NOMO-1 (cell line): Measurements from ENCODE around the gene FCAMR.

Source experiments
- DNase-seq, 2 experiments: peaks; one replicate each; lab custom pipeline; 2025; ENCODE audit not compliant: unreplicated experiment in 2 of 2; lab: John Stamatoyannopoulos, UW

The FCAMR gene

GRCh38 chr1:206960676-206961386, 9.4 kb downstream of the FCAMR start:
- no peak for DNase-seq

GRCh38 chr1:206958144-206958543, 12.1 kb downstream of the FCAMR start:
- DNase-seq, result no peak

GRCh38 chr1:206957639-206958038, 12.6 kb downstream of the FCAMR start:
- no peak for DNase-seq

- DNase-seq, result no peak
Measured at GRCh38 chr1:206955476-206956451, 14.5 kb downstream of the FCAMR start.

- DNase-seq, result no peak
Measured at GRCh38 chr1:206954459-206955342, 15.6 kb downstream of the FCAMR start.

- DNase-seq, result no peak
Measured at GRCh38 chr1:206953626-206954025, 16.6 kb downstream of the FCAMR start.

- DNase-seq, result no peak
Measured at GRCh38 chr1:206953126-206953525, 17.1 kb downstream of the FCAMR start.

- DNase-seq, result peak; percentile 84 to 96
Measured at GRCh38 chr1:206952171-206952570, 18.1 kb downstream of the FCAMR start.

GRCh38 chr1:206951318-206952100, 18.8 kb downstream of the FCAMR start:
- DNase-seq, result peak in 1 of 2 experiments; percentile 17

GRCh38 chr1:206949641-206950040, 20.6 kb downstream of the FCAMR start:
- no peak for DNase-seq

- DNase-seq, result peak; percentile 22 to 37
Measured at GRCh38 chr1:206949208-206949607, 21.1 kb downstream of the FCAMR start.

GRCh38 chr1:206947255-206947654, 23.0 kb downstream of the FCAMR start:
- peak in 1 of 2 experiments; percentile 18 for DNase-seq

GRCh38 chr1:206946261-206946660, 24.0 kb downstream of the FCAMR start, which contains the start of gene PIGR:
PIGR (minus strand) TSS chr1:206946466; CDS start chr1:206940531, 5,935 bp downstream.
- no peak for DNase-seq

GRCh38 chr1:206945779-206946178, 24.5 kb downstream of the FCAMR start:
- no peak for DNase-seq

GRCh38 chr1:206944703-206945102, 25.6 kb downstream of the FCAMR start:
- no peak for DNase-seq

- no peak for DNase-seq
Measured at GRCh38 chr1:206941766-206942418, 28.4 kb downstream of the FCAMR start.

- no peak for DNase-seq
Measured at GRCh38 chr1:206940588-206940936, 29.7 kb downstream of the FCAMR start.

GRCh38 chr1:206939841-206940587, 30.2 kb downstream of the FCAMR start:
- no peak for DNase-seq

- no peak for DNase-seq
Measured at GRCh38 chr1:206939131-206939530, 31.1 kb downstream of the FCAMR start.
